HuH-7 (cell line): ENCODE results near the gene HEMK1.

ENCODE experiments used
- DNase-seq: peaks from one replicate; pipeline ENCODE4 v3.0.0; 2011; ENCODE audit warnings: low spot score

The HEMK1 gene

GRCh38 chr3:50600841-50601591 is 31.7 kb downstream of the HEMK1 start:
- peak; percentile 91 for DNase-seq

- DNase-seq = no peak
These were observed 33.4 kb downstream of the HEMK1 start for GRCh38 chr3:50602595-50603191.

GRCh38 chr3:50603261-50604109 is 34.2 kb downstream of the HEMK1 start:
- DNase-seq = no peak

GRCh38 chr3:50604110-50604621 is 34.8 kb downstream of the HEMK1 start:
- no peak for DNase-seq

- no peak for DNase-seq
These were observed 35.6 kb downstream of the HEMK1 start for GRCh38 chr3:50604628-50605588.

GRCh38 chr3:50605901-50606326 is 36.6 kb downstream of the HEMK1 start:
- no peak for DNase-seq

GRCh38 chr3:50606596-50606995 is 37.3 kb downstream of the HEMK1 start:
- DNase-seq = no peak

GRCh38 chr3:50607271-50608091 is 38.2 kb downstream of the HEMK1 start:
- no peak for DNase-seq

GRCh38 chr3:50608278-50608677 is 39.0 kb downstream of the HEMK1 start:
- no peak for DNase-seq

GRCh38 chr3:50609071-50609762 is 39.9 kb downstream of the HEMK1 start:
- no peak for DNase-seq

- no peak for DNase-seq
These were observed 40.4 kb downstream of the HEMK1 start for GRCh38 chr3:50609763-50610085.

GRCh38 chr3:50610181-50610971 is 41.1 kb downstream of the HEMK1 start:
- DNase-seq = no peak

GRCh38 chr3:50610992-50611463 is 41.7 kb downstream of the HEMK1 start:
- no peak for DNase-seq

GRCh38 chr3:50611464-50612233 is 42.3 kb downstream of the HEMK1 start, which contains the start of gene CISH:
TSS of gene CISH (minus strand) at chr3:50611774. CDS start at chr3:50611650, 124 bp downstream.
- peak; percentile 96 for DNase-seq

GRCh38 chr3:50612234-50612882 is 43.0 kb downstream of the HEMK1 start:
- no peak for DNase-seq

GRCh38 chr3:50612970-50613846 is 43.9 kb downstream of the HEMK1 start:
- no peak for DNase-seq

GRCh38 chr3:50615190-50615589 is 45.9 kb downstream of the HEMK1 start:
- no peak for DNase-seq
